DMS114 treated with DMSO at 0.1 percent for 48 hours (cell line): ENCODE data around the gene KHDRBS1.
"Not testable (repeated sequence)": the region's sequence is repeated elsewhere in the genome, so short reads cannot be mapped to it uniquely, and the experiment has no call there.

Experiments
- DNase-seq: peaks from one replicate; lab custom pipeline; 2025; ENCODE audit not compliant: unreplicated experiment; lab: John Stamatoyannopoulos, UW

The KHDRBS1 gene

GRCh38 chr1:32012709-32013385 lies 821 bp upstream of the KHDRBS1 start:
- DNase-seq, result peak; percentile 78

GRCh38 chr1:32014199-32014947 lies 705 bp downstream of the KHDRBS1 start:
- no peak for DNase-seq

GRCh38 chr1:32014948-32015273 lies 1.2 kb downstream of the KHDRBS1 start:
- DNase-seq, result no peak

DNA sequence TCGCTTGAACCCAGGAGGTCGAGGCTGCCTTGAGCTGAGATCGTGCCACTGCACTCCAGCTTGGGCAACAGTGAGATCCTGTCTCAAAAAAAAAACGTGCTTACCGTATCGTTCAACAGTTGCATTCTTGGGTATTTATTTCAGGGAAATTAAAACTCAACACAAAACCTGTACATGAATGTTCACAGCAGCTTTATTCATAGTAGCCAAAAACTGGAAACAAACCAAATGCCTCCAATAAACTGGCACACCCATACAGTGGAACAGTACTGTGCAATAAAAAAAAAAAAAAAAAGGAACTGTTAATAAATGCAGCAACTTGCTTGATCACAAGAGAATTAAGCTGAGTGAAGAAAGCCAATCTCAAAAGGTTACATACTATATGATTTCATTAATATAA lies 6.7 kb downstream of the KHDRBS1 start:
- no peak for DNase-seq

- not testable (repeated sequence) for DNase-seq
Measured at GRCh38 chr1:32021574-32022018, 7.9 kb downstream of the KHDRBS1 start.

GRCh38 chr1:32023351-32023750 lies 9.7 kb downstream of the KHDRBS1 start:
- DNase-seq, result no peak

GRCh38 chr1:32025515-32025914 lies 11.8 kb downstream of the KHDRBS1 start:
- DNase-seq, result no peak

GRCh38 chr1:32028746-32029145 lies 15.1 kb downstream of the KHDRBS1 start:
- DNase-seq, result no peak

DNA sequence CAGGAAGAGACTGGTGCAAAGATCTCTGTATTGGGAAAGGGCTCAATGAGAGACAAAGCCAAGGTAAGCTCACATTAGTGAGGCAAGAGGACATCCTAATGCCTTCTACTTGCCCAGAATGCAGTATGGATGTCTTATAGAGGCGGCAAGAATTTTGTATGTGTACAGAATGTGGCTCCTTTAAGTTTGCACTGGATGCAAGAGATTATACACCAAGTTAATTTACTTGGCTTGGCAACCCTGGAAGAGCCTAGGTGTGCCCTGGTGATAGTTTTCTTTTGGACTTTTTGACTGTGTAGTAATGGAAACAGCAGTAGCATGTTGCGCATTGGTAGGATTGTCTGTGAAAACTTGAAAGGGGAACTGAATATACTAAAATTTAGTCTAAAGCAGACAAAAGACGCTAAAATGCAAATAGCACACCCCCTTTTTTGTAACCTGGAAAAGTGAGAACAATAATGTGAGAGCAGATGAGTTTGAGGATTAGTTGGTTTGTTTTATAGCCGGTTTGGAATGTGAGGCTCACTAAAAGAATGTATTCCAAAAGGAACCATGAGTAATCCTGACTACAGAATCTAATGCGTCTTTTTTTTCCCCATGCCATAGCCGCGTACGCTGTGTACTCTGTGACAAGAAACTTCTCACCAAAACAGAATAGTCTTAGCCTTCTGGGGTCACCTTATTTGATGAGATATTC lies 18.1 kb downstream of the KHDRBS1 start:
- no peak for DNase-seq

- DNase-seq, result no peak
Measured at GRCh38 chr1:32032275-32032615, 18.6 kb downstream of the KHDRBS1 start.

- DNase-seq, result no peak
Measured at GRCh38 chr1:32035119-32035518, 21.5 kb downstream of the KHDRBS1 start.

- no peak for DNase-seq
Measured at GRCh38 chr1:32040711-32041110, 27.0 kb downstream of the KHDRBS1 start.

- DNase-seq, result no peak
Measured at GRCh38 chr1:32042330-32042729, 28.7 kb downstream of the KHDRBS1 start.

GRCh38 chr1:32044234-32044633 lies 30.6 kb downstream of the KHDRBS1 start:
- no peak for DNase-seq

GRCh38 chr1:32045772-32046171 lies 32.1 kb downstream of the KHDRBS1 start:
- DNase-seq, result no peak

GRCh38 chr1:32047701-32048100 lies 34.0 kb downstream of the KHDRBS1 start:
- DNase-seq, result no peak

GRCh38 chr1:32048440-32048839 lies 34.8 kb downstream of the KHDRBS1 start:
- DNase-seq, result no peak

DNA sequence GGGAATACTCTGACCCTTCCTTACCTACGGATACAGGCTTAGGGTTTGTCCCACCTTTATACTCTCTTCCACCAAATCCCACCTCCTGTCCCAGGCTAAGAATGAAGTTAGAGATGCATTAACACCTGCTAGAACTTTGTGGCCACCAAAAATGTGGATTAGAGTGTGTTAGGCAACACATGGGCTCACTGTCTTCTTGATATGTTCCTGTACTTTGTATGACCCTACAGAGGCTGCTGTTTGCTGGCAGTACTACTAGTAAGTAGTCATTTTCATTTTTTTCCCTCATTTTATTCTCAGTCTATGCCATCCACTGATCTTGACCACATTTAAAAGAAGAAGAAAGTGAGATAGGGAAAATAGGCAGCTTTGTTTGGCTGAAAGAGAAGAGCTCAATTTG lies 38.0 kb downstream of the KHDRBS1 start:
- DNase-seq, result no peak

DNA sequence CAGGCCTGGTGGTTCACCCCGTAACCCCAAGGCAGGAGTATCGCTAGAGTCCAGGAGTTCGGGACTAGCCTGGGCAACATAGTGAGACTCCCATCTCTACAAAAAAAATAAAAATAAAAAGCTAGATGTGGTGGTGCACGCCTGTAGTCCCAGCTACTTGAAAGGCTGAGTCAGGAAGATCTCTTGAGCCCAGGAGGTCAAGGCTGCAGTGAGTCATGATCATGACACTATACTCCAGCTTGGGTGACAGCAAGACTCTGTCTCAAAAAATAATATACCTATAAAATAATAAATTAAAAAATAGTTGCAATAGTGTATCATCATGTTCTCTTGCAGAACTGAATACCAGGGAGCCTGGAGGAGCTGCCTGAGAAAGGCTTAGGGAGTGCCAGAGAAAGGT lies 39.2 kb downstream of the KHDRBS1 start:
- DNase-seq, result no peak

DNA sequence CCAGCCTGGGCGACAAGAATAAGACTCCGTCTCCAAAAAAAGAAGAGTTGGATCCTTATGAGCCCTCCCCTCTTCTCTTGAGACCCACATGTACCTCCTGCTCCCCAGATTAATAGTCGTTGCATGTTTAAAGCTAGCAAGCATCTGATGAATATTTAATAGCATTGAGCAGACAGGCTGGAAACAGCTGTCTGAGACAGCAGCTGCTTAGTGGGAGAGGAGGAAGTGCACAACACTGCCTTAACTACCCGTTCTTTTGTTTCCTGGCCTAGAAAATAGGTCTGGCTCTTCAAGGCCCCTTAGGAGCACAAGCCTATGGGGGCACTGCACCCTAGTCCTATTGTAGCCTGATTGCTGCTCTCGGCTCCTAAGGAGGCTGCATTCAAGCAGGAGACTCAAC lies 41.7 kb downstream of the KHDRBS1 start:
- no peak for DNase-seq

- no peak for DNase-seq
Measured at GRCh38 chr1:32056598-32056997, 42.9 kb downstream of the KHDRBS1 start.

GRCh38 chr1:32060914-32061313 lies 47.2 kb downstream of the KHDRBS1 start:
- DNase-seq, result no peak
